OCI-LY3 (cell line): ENCODE data around the gene SLCO2B1.

Experiments used
- H2AFZ ChIP-seq: fragments of 200-600, 300-600 bp; shearing (Covaris generic); 2 replicates; pipeline ENCODE4 v1.6.0; 2014; ENCODE audit warnings: antibody characterized with exemption, low read depth, low read length
- H3K27ac ChIP-seq: fragments of 200-600, 300-600 bp; sonication (generic); 2 replicates; pipeline ENCODE4 v1.5.1; 2014; ENCODE audit warnings: mild to moderate bottlenecking, low read length, moderate library complexity, mixed read lengths
- H3K27me3 ChIP-seq: fragments of 200-600, 300-600 bp; sonication (generic); 2 replicates; pipeline ENCODE4 v1.6.1; 2014; ENCODE audit warnings: low read depth, low read length, mixed read lengths
- H3K36me3 ChIP-seq: fragments of 200-600, 300-600 bp; sonication (generic); replicated peaks from 2 replicates; pipeline ENCODE3; 2014; ENCODE audit warnings: low read depth, low read length, mixed read lengths
- H3K4me1 ChIP-seq: fragments of 300-600, 200-600 bp; sonication (generic); 2 replicates; pipeline ENCODE4 v1.6.1; 2014; ENCODE audit warnings: low read length, mixed read lengths
- H3K4me2 ChIP-seq: fragments of 200-600, 300-600 bp; sonication (generic); 2 replicates; pipeline ENCODE4 v1.6.1; 2014; ENCODE audit warnings: low read length, mixed read lengths
- H3K4me3 ChIP-seq: fragments of 300-600, 200-600 bp; sonication (generic); 2 replicates; pipeline ENCODE4 v1.5.1; 2014; ENCODE audit warnings: antibody characterized with exemption, mild to moderate bottlenecking, low read length, moderate library complexity
- H3K79me2 ChIP-seq: fragments of 300-600, 200-600 bp; shearing (Covaris generic); 2 replicates; pipeline ENCODE4 v1.6.1; 2014; ENCODE audit warnings: mild to moderate bottlenecking, low read length, mixed read lengths
- H3K9ac ChIP-seq: fragments of 300-600, 200-600 bp; shearing (Covaris generic); 2 replicates; pipeline ENCODE4 v1.6.0; 2014; ENCODE audit warnings: mild to moderate bottlenecking, low read length, moderate library complexity
- H3K9me3 ChIP-seq: fragments of 200-600, 300-600 bp; shearing (Covaris generic); 2 replicates; pipeline ENCODE4 v1.6.1; 2014; ENCODE audit warnings: low read length, mixed read lengths; ENCODE audit not compliant: insufficient read depth
- H4K20me1 ChIP-seq: fragments of 200-600, 300-600 bp; sonication (generic); 2 replicates; pipeline ENCODE4 v1.6.1; 2016; ENCODE audit warnings: low read length, mixed read lengths; ENCODE audit not compliant: insufficient read depth
- CTCF ChIP-seq: fragments of 200-600, 300-600 bp; sonication (generic); IDR thresholded peaks from 2 replicates; pipeline ENCODE4 v1.5.1; 2014; ENCODE audit warnings: antibody characterized with exemption, low read length, low read depth
- EZH2phosphoT487 ChIP-seq: fragments of 200-600 bp; shearing (Covaris generic); IDR thresholded peaks from 2 replicates; pipeline ENCODE4 v1.6.1; 2018; ENCODE audit warnings: antibody characterized with exemption, mixed run types, low read depth

SLCO2B1 gene

DNA sequence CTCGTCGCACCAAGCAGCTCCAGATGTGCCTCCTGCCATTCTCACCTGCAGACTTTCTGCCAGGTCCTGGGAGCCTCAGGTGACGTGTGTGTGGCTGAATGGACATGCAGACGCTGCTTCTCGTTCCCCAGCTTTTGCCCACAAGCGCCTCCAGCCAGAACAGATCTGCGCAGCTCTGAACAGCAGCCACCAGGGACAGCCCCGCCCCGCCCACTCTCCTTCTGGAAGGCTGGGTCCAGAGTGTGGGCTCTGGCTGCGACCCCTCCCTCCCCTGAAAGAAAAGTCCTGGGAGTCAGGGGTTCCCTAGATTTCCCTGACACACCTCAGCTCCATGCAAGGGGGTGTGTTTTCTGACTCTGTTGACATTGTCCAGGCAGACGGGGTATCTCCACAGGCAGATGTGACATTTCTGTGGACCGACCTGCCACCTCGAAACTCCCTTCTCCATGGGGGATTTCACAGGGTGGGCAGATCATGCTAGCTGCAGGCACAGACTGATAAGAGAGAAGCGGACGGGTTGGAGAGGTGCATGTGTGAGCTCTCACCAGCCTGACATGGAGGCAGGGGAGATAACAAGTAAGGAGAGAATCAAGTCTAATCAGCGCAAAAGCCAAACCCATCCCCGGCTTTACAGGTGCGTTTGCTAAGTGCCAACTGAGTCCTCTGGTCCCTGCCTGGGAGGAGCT, 19.8 kb downstream of the SLCO2B1 start:
- H3K79me2 ChIP-seq: no peaks in the 10 kb centered on the region
- peaks cover 13% of the 10 kb centered on the region for H3K4me1 ChIP-seq
- no peak overlapping the region for H3K9ac ChIP-seq
- H3K27ac ChIP-seq: no peak overlapping the region
- H2AFZ ChIP-seq: no peak overlapping the region
- H3K36me3 ChIP-seq: no peaks in the 10 kb centered on the region
- H4K20me1 ChIP-seq: no peaks in the 10 kb centered on the region
- H3K9me3 ChIP-seq: no peaks in the 10 kb centered on the region
- TF ChIP-seq EZH2phosphoT487: no peak
- TF ChIP-seq CTCF: no peak
- no peaks in the 10 kb centered on the region for H3K27me3 ChIP-seq
- H3K4me3 ChIP-seq: no peak overlapping the region
- H3K4me2 ChIP-seq: no peak overlapping the region

DNA sequence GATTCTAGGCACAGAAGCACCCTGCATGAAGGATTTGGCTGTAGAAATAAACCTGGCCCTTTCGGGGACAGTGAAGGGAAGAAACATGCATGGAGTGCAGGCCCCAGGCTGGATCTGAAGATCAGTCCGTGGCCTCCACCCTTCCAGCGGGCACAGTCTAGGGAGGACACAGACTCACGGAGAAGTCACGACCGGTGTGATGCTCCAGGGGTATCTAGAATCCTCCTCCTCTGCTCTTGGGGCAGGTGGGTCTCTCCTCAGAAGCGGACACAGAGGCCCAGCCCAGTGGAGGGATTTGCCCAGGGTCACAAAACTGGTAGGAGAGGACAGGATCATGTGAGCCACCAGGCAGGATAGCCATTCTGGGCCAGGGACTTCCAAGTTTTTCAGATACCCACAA, 22.4 kb downstream of the SLCO2B1 start:
- Histone ChIP-seq H3K9me3 (no peaks in the 10 kb centered on the region), H3K4me1 (peaks cover 13% of the 10 kb centered on the region), H3K4me2 (no peak overlapping the region), H3K36me3 (no peaks in the 10 kb centered on the region), H3K79me2 (no peaks in the 10 kb centered on the region), H3K27ac (no peak overlapping the region), H2AFZ (no peak overlapping the region), H3K9ac (no peak overlapping the region), H3K4me3 (no peak overlapping the region), H4K20me1 (no peaks in the 10 kb centered on the region), H3K27me3 (no peaks in the 10 kb centered on the region)
- TF ChIP-seq EZH2phosphoT487 (no peak), CTCF (no peak)

DNA sequence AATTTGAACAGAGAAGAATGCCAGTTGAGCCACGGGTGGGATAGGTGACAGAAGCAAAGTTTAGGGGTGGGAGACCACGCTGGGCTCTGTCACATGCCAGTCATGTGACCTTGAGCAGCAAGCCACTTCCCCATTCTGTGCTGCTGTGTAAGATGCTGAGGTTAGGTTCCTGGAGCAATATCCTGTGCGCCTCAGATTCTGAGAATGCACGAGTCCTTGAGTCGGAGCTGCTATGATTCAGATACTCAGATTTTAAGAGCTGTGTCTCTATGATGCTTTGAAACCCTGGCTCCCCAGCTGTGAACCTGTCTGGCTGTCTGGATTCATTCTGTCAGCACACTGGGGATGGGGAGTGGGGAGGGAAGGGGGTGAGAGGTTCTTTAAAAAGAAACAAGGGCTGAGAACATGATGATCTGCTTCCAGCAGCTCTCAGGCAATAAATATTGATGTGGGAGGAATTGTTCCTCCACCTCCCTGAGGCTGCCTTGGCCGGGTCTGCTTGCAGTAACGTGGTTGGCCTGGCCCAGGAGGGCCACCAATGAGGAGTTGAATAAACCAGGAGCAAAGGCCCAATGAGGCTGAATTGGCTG, 24.0 kb downstream of the SLCO2B1 start:
- H3K36me3 ChIP-seq: no peaks in the 10 kb centered on the region
- H3K79me2 ChIP-seq: no peaks in the 10 kb centered on the region
- no peak for TF ChIP-seq CTCF
- TF ChIP-seq EZH2phosphoT487: no peak
- H3K27ac ChIP-seq: no peak overlapping the region
- no peaks in the 10 kb centered on the region for H3K27me3 ChIP-seq
- H4K20me1 ChIP-seq: no peaks in the 10 kb centered on the region
- no peak overlapping the region for H3K9ac ChIP-seq
- H3K4me2 ChIP-seq: peak overlapping the region; percentile 55
- peaks cover 13% of the 10 kb centered on the region for H3K4me1 ChIP-seq
- peak overlapping the region; percentile 20 for H3K4me3 ChIP-seq
- no peaks in the 10 kb centered on the region for H3K9me3 ChIP-seq
- H2AFZ ChIP-seq: peak overlapping the region; percentile 97

DNA sequence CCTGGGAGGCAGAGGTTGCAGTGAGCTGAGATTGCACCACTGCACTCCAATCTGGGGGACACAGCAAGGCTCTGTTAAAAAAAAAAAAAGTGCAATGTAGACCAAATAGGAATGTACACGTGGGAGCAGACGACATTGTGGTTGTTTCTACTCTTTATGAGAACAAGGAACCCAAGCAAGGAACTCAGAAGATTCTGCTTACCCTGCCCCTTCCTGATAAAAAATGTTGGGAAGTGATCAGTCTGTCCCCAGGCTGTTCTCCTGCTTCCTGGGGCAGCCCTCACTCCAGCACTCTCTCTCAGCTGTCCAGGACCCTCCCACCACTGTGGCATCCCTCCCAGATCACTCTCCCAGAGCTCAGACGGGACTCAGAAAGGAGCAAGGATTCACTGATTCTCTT, 31.8 kb downstream of the SLCO2B1 start:
- Histone ChIP-seq H3K9ac (no peak overlapping the region), H3K4me3 (no peak overlapping the region), H3K4me1 (peaks cover 12% of the 10 kb centered on the region), H2AFZ (no peak overlapping the region), H3K27ac (no peak overlapping the region), H3K36me3 (no peaks in the 10 kb centered on the region), H3K79me2 (no peaks in the 10 kb centered on the region), H3K4me2 (no peak overlapping the region), H4K20me1 (no peaks in the 10 kb centered on the region), H3K9me3 (no peaks in the 10 kb centered on the region), H3K27me3 (no peaks in the 10 kb centered on the region)
- no peak for TF ChIP-seq EZH2phosphoT487
- TF ChIP-seq CTCF: no peak
